Measurements from ENCODE around the gene SUPV3L1. TPM values are rescaled to one million over a fixed set of nuclear protein-coding genes. Genes with fewer than 3 reads are reported as not detected.
"Not testable (repeated sequence)": the region's sequence is repeated elsewhere in the genome, so short reads cannot be mapped to it uniquely, and the experiment has no call there.

Gene SUPV3L1
- total RNA-seq = 18.4 and 18.8 TPM in 2 replicates

DNA sequence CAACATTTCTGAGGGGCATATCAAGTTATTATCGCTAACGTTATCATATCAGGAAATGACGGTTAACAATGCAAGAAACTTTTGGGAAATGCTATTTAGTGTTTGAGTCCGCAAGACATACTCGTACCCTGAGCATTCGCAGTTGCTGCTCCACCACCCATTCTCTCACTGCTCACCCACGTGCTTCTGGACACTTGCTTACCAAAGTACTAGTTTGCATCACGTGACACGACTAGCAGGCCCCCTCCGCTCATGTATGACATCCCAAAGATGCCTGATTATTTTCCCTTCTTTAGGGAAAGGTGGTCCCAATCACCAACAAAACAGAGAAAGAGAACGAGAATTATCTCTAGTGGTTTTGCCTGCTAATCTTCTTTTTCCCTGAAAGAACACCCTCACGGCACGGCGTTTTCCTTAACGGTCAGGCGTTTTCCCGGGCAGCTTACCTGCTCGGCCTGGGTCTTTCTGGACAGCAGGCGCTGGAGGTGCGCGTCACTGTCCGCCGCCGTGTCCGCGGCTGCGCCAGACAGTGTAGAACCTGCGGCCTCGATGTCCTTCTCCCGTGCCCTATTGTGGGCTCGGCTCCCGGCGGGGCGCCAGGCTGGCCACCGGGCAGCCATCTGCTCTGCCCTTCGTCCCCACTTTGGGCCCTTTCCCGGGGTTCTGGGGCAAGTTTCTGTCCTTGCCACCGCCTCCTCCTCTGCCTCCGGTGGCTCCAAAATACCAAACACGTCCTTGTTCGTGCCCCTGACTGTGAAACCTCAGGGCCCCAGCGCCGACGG lies at the start of gene SUPV3L1:
Gene SUPV3L1 (plus strand): TSS at position 492 of the 782 bp plus-strand sequence. CDS start 58 bp downstream, at position 550.
- peak; percentile 96 to 98 for DNase-seq (ENCODE audit: low read depth in 2 of 2)

DNA sequence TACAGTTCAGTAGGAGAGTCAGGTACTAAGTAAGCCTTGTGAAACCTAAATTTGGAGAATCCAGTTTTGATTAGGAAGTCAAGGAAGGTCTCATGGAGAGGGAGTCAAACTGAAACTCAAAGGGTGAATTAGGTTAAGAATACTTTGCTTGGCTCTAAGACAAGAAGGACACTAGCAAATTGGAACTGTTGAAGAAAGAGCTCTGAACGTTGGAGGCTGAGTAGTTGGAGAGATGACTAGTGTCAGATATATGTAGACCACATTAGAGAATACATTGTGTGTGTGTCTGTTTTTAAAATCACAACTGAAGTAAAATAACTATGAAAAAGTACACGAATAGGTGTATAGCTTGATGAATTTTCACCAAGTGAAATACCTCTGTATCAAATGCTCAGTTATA lies 49.8 kb upstream of the SUPV3L1 start:
- no peak for DNase-seq (ENCODE audit: low read depth in 2 of 2)

DNA sequence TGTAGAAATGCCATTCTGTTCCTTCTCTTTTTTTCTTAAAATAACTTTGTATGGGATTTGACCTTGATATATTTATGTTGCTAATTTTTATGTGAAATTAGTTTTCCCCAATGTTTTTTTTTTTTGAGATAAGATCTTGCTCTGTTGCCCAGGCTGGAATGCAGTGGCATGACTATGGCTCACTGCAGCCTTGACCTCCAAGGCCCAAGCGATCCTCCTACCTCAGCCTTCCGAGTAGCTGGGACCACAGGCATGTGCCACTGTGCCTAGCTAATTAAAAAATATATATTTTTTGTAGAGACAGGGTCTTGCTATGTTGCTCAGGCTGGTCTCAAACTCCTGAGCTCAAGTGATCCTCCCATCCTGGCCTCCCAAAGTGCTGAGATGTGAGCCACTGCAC lies 40.1 kb upstream of the SUPV3L1 start:
- DNase-seq (ENCODE audit: low read depth in 2 of 2) = no peak

DNA sequence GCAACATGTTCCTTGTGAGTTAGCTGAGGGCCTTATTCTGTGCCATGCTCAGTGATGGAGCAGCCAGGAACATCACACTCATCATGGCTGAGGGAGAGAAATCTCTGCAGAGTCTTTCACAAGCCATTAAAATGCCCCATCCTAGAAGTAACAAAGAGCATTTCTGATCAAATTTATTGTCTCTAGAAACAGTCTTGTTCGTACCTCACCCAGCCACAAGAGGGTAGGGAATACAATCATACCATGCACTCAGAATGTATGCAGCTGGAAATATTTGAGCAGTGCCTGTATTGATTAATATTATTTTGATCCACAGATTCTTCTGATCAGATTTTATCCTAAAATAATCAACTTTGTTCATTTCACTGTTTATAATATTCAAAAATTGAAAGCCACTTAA lies 38.7 kb upstream of the SUPV3L1 start:
- no peak for DNase-seq (ENCODE audit: low read depth in 2 of 2)

DNA sequence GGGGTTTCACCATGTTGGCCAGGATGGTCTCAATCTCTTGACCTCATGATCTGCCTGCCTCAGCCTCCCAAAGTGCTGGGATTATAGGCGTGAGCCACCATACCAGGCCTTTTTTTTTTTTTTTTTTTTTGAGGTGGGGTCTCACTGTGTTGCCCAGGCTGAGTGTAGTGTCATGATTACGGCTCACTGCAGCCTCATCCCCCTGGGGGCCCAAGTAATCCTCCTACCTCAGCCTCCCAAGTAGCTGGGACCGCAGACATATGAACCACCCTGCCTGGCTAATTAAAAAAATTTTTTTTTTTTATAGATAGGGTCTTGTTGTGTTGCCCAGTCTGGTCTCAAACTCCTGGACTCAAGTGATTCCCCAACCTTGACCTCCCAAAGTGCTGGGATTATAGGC lies 38.0 kb upstream of the SUPV3L1 start:
- not testable (repeated sequence) for DNase-seq (ENCODE audit: low read depth in 2 of 2)

DNA sequence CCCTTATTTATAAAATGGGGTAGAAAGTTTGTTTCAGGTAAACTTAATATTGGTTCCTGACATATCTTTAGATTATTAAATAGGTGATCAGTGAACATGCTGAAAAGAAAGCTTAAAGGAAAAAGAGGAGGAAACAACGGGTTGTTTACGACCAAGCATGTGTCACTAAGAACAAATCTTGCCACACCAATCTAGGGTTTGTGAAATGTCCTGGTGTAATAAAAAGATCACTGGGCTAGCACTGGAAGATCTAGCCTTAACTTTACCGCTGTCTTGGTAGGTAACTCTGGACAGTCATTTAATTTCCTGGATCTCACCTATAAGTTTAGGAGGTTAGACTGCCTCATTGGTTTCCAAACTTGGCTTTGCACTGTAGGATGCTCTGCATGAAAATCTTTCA lies 37.1 kb upstream of the SUPV3L1 start:
- no peak for DNase-seq (ENCODE audit: low read depth in 2 of 2)

DNA sequence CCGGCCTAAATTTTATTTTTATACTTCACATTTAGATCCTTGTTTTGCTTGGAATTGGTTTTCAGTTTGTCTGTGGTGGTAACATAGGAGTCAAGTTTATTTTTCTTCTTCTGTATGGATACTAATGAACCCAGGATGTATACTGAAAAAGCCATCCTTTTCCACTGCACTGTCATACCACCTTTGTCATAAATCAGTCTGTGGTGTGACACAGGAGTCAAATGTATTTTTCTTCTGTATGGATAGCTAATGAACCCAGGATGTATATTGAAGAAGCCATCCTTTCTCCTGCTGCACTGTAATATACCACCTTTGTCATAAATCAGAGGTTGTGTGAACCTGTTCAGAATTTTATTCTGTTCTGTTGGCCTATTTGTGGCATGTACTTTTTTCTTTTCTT lies 34.7 kb upstream of the SUPV3L1 start:
- no peak for DNase-seq (ENCODE audit: low read depth in 2 of 2)

DNA sequence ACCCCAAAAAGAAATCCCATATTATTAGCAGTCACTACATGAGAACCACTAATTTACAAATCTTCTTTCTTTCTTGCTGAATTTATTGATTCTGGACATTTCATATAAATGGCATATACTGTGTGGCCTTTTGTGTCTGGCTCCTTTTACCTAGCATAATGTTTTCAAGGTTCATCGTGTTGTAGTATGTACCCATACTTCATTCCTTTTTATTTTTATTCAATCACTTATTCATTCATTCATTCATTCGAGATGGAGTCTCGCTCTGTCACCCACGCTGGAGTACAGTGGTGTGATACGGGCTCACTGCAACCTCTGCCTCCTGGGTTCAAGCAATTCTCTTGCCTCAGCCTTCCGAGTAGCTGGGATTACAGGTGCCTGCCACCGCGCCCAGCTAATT lies 34.2 kb upstream of the SUPV3L1 start:
- DNase-seq (ENCODE audit: low read depth in 2 of 2) = no peak

DNA sequence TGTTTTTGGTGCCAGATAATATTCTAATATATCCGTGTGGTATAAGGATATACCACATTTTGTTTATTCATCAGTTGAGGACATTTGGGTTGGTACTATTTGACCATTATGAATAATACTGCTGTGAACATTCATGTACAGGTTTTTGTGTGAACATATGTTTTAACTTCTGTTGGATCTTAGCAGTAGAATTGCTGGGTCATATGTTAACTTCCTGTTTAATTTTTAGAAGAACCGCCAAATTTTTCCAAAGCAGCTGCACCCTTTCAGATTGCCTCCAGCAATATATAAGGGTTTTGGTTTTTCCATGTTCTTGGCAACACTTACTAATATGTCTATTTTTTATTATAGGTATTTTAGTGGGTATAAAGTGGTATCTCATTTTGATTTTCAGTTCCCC lies 33.3 kb upstream of the SUPV3L1 start:
- no peak for DNase-seq (ENCODE audit: low read depth in 2 of 2)

DNA sequence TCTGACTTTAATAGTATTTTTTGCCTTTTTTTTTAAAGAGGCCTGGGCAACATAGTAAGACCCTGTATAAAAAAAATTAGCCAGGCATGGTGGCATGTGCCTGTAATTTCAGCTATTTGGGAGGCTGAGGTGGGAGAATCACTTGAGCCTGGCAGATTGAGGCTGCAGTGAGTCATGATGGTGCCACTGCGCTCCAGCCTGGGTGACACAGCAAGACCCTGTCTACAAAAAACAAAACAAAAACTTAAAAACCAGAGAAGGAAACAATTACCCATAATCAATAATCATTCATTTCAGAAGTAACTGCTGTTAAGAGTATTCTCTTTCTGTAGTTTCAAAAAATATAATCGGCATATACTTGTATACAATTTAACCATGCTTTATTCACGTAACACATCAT lies 28.1 kb upstream of the SUPV3L1 start:
- DNase-seq (ENCODE audit: low read depth in 2 of 2) = no peak

DNA sequence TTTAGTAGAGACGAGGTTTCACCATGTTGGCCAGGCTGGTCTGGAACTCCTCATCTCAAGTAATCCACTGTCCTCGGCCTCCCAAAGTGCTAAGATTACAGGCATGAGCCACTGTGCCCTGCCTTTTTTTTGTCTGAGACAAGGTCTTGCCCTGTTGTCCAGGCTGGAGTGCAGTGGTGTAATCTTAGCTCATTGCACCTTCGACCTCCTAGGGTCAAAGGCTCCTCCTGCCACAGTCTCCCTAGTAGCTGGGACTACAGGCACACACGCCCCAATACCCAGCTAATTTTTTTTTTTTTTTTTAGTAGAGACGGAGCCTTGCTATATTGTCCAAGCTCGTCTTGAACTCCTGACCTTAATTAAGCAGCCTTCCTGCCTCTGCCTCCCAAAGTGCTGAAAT lies 26.8 kb upstream of the SUPV3L1 start:
- DNase-seq (ENCODE audit: low read depth in 2 of 2) = no peak

DNA sequence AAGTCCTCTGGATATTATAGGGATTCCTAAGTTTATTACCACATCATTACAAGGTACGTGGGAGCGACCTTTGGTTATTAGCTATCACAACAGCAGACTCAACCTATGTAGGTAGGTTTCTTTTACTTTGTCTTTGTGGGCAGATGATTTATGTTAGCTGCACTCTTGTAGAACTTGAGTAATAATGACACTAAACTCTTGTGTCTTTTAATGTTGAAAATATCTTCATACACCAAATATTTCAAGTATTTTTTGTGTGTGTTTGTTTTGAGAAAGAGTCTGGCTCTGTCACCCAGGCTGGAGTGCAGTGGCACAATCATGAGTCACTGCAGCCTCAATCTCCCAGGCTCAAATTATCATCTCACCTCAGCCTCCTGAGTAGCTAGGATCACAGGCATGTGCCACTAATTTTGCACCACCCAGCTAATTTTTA lies 19.2 kb upstream of the SUPV3L1 start:
- no peak for DNase-seq (ENCODE audit: low read depth in 2 of 2)

DNA sequence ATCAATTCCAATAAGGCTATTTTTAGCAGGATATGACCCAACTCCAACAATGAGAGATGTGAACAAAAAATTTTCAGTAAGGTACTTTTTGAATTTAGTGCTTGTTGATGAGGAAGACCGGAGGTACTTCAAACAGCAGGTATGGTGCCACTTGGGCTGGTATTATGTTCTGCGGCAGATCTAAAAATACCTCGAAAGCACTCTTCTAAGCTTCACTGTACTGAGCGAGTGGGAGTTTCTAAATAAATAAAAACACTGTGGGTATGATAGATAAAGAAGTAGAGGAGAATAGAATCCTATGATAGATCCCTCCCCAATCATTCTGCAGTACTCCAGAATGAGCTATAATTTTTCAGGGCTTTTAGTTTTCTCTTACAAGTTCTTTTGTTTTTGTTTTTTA lies 11.5 kb upstream of the SUPV3L1 start:
- no peak for DNase-seq (ENCODE audit: low read depth in 2 of 2)

DNA sequence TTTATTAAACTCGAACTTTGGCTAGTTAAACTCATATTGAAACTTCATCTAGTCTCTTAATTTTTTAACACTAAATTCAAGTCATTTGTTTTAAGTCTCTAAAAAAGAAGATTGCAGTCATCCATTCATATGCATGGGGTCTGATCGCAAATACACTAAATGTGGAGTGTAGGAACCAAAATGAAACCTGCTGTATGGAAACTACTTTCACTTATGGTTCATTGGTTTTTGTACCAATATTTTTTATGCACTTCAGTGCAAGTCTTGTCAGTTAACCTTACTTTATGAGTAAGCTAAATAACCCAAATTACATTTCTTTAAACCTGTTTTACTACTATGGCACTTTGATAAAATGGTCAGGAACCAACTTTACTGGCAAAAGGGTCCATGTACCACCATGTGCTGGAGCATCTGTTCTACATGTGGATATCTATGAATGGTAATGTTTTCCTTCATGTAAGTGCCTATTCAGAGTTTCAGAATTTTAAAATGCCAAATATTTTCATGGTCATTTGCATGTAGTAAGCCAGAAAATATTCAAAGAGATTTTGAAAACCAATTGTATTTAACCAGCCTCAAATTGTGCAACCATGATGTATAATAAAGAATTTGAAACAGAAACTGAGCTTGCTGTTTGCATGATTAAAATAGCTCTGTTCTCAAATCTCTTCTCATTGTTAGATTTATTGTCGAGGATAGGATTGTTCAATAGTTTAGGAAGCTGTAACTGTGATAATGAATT lies 7.6 kb upstream of the SUPV3L1 start:
- no peak for DNase-seq (ENCODE audit: low read depth in 2 of 2)

DNA sequence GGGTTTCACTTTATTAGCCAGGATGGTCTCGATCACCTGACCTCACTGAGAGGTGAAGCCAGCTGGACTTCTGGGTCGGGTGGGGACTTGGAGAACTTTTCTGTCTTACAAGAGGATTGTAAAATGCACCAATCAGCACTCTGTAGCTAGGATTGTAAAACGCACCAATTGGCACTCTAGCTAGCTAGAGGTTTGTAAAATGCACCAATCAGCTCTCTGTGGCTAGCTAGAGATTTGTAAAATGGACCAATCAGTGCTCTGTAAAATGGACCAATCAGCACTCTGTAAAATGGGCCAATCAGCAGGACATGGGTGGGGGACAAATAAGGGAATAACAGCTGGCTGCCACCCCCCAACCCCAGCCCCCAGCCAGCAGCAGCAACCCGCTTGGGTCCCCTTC lies 4.7 kb upstream of the SUPV3L1 start:
- not testable (repeated sequence) for DNase-seq (ENCODE audit: low read depth in 2 of 2)

DNA sequence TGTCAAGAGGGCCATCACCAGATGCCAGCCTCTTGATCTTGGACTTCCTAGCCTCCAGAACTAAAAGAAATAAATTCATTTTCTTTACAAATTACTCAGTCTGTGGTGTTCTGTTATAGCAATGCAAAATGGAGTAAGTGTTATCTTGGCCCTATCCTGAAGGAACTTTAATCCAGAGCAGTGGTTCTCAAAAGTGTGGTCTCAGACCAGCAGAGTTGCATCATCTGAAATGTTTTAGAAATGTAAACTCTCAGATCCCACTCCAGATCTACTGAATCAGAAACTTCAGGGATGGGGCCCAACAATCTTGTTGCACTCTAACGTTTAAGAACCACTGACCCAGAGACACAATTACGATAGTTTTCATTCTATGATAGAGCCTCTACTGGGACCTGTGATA lies 3.2 kb upstream of the SUPV3L1 start:
- no peak for DNase-seq (ENCODE audit: low read depth in 2 of 2)

DNA sequence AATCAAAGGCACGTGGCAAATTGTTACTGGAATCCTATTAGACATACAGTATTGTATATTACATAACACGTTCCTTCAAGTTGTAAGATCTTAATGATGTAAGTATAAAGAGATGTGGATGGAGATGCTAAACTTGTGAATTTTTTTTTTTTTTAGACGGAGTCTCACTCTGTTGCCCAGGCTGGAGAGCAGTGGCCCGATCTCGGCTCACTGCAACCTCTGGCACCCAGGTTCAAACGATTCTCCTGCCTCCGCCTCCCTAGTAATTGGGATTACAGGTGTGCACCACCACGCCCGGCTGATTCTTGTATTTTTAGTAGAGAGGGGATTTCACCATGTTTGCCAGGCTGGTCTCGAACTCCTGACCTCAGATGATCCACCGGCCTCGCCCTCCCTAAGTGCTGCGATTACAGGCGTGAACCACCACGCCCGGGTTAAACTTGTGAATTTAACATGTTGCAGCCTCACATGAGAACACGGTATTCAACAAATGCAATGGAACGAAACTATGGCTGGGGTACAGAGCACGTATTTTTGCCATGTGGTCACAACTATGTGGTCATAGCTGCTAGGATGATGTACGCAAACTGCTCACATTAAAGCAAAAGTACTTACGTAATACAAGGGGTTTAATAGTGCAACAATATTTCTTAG lies 818 bp upstream of the SUPV3L1 start:
- DNase-seq (ENCODE audit: low read depth in 2 of 2) = peak in 1 of 2 donors; percentile 60

DNA sequence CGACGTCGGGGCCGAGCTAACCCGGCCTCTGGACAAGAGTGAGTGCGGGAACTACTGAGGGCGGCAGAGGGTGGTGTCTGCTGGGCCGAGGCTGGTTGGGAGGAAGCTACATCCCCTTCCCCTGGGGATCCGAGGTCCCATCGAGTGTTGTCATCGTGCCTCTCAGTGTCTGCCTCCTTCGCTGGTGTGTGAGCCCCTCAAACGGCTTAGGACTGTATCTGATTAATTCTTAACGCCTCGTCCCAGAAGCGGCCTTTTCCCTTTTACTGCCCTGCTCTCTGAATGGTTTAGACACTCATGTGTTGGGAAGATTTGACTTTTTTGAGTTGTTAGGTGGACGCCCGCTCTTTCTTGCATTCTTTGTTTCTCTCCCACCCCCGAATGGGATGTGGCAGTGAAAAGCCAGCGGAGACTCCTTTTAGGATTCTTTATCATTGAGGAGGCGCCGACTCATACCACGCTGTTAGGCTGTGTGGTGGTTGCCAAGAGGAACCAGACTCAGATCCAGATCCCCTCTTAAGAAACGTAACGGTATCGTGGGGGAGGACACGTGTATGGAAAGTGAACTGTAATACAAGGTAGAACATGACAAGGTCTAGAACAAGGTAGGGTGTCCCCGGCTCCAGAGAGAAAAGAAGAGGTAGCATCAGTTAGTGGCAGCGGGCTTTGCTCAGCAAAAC lies 631 bp downstream of the SUPV3L1 start:
- peak in 1 of 2 donors; percentile 43 for DNase-seq (ENCODE audit: low read depth in 2 of 2)

DNA sequence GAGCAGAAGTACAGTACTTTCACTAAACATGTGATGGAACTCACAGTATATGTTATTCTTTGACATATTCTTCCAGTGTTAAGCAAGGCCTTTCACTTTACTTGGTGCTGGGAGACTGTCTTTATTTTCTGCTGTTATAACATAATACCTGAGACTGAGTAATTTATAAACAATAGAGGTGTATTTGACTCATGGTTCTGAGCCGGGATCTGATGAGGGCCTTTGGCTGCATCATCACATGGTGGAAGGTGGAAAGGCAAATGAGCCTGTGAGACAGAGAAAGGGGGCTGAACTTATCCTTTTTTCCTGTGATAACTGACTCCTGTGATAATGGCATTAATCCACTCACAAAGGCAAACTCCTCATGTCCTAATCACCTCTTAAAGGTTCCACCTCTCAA lies 1.4 kb downstream of the SUPV3L1 start:
- DNase-seq (ENCODE audit: low read depth in 2 of 2) = no peak

DNA sequence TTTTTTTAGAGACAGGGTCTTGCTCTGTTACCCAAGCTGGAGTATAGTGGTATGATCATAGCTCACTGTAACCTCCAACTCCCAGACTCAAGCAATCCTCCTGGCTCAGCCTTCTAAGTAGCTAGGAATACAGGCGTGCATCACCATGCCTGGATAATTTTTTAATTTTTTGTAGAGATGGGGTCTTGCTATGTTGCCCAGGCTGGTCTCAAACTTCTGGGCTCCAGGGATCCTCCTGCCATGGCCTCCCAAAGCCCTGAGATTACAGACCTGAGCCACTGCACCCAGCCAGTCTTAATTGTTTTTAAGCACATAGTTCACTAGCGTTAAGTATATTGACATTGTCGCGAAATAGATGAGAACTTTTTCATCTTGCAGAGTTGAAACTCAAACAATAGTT lies 2.0 kb downstream of the SUPV3L1 start:
- DNase-seq (ENCODE audit: low read depth in 2 of 2) = no peak

DNA sequence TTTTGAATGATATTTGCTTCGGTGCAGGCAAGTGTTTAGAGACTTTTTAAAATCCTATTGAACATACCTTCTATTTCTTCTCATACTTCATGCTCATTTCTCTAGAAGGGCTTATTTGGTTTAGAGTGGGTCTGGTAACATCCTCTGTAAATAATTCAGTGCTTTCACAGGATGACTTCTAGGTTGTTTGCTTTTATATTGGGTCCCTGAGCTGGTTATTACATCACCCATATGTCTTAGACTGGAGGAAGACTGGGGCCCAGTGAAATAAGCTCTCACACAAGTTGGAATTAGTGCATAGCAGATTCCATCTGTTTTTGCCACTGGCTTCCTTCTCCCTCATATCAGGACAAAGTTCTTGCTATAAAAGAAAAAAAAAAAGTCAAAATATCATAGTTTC lies 6.5 kb downstream of the SUPV3L1 start:
- no peak for DNase-seq (ENCODE audit: low read depth in 2 of 2)

DNA sequence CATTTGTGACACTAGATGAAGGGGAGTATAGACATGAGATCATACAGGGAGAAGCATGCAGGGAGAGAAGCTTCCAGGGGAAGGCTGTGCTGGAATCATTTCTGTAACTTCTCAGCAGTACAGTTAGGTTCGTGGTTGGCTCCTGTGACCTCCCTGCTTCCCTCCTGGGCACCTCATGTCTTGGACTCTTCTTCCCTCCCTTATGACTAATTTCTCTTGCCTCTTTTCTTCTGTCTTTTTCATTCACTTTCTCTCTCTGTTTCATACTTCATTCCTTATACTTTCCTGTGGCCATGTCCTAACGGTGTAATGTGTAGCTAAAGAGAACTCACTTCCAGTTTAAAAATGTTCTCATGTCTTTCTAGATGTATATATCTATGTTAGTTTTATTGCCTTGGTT lies 21.0 kb downstream of the SUPV3L1 start:
- no peak for DNase-seq (ENCODE audit: low read depth in 2 of 2)
